Bronchial epithelial cell (primary cell): Measurements from ENCODE around the gene FAM222A. TPM values are rescaled to one million over a fixed set of nuclear protein-coding genes. Genes with fewer than 3 reads are reported as not detected.

Source experiments
- DNase-seq: peaks from one replicate; pipeline ENCODE4 v3.0.0-alpha.2; 2010; ENCODE audit warnings: low read depth
- FAIRE-seq: peaks from 2 replicates; lab custom pipeline; 2011; peaks lifted over from hg19 to GRCh38; lab: Jason Lieb, UNC
- H3K27me3 ChIP-seq: 2 replicates; pipeline ENCODE4 v1.5.1; 2011; ENCODE audit warnings: low read length; ENCODE audit not compliant: control insufficient read depth, insufficient read depth
- H3K36me3 ChIP-seq: 2 replicates; pipeline ENCODE4 v1.5.1; 2011; ENCODE audit warnings: low read length; ENCODE audit not compliant: control insufficient read depth, insufficient read depth
- H3K4me3 ChIP-seq: 2 replicates; pipeline ENCODE4 v1.5.1; 2011; ENCODE audit warnings: mild to moderate bottlenecking, low read depth, low read length, control low read depth
- total RNA-seq: library from RNA; depleted of rRNA; stranded (reverse); fragments of >200 nt; gene quantifications from 2 replicates; pipeline ENCODE4 v1.2.1, GENCODE V29; 2014
- TF ChIP-seq, protein P1 (sequence below): IDR thresholded peaks from 2 replicates; pipeline ENCODE4 v1.5.1; 2011; ENCODE audit warnings: mild to moderate bottlenecking, moderate library complexity, low read length, control low read depth, inconsistent platforms; ENCODE audit not compliant: insufficient read depth, severe bottlenecking

FAM222A gene
- total RNA-seq, 1 donor from 2014 or later, result not detected

DNA sequence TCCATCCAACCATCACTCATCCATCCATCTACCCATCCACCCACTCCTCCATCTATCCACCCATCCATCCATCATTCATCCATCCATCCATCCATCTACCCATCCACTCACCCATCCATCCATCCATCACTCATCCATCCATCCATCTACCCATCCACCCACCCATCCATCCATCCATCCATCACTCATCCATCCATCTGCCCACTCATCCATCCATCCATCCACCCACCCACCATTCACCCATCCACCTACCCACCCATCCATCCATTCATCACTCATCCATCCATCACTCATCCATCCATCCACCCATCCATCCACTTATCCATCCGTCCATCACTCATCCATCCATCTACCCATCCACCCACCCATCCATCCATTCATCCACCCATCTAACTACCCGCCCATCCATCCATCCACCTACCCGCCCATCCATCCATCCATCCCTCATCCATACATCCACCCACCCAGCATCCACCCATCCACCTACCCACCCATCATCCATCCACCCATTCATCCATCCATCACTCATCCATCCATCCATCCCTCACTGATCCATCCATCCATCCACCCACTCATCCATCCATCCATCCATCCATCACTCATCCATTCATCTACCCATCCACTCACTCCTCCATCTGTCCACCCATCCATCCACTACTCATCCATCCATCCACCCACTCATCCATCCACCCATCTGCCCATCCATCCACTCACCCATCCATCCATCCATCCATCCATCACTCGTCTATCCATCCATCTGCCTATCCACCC is 95.4 kb downstream of the FAM222A start:
- H3K4me3 ChIP-seq, result no peak overlapping the region
- DNase-seq, result no peak
- TF ChIP-seq, protein P1, sequence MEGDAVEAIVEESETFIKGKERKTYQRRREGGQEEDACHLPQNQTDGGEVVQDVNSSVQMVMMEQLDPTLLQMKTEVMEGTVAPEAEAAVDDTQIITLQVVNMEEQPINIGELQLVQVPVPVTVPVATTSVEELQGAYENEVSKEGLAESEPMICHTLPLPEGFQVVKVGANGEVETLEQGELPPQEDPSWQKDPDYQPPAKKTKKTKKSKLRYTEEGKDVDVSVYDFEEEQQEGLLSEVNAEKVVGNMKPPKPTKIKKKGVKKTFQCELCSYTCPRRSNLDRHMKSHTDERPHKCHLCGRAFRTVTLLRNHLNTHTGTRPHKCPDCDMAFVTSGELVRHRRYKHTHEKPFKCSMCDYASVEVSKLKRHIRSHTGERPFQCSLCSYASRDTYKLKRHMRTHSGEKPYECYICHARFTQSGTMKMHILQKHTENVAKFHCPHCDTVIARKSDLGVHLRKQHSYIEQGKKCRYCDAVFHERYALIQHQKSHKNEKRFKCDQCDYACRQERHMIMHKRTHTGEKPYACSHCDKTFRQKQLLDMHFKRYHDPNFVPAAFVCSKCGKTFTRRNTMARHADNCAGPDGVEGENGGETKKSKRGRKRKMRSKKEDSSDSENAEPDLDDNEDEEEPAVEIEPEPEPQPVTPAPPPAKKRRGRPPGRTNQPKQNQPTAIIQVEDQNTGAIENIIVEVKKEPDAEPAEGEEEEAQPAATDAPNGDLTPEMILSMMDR, result no peak
- no peaks in the 10 kb centered on the region for H3K36me3 ChIP-seq
- H3K27me3 ChIP-seq, result no peaks in the 10 kb centered on the region
- peak; percentile 28 for FAIRE-seq

DNA sequence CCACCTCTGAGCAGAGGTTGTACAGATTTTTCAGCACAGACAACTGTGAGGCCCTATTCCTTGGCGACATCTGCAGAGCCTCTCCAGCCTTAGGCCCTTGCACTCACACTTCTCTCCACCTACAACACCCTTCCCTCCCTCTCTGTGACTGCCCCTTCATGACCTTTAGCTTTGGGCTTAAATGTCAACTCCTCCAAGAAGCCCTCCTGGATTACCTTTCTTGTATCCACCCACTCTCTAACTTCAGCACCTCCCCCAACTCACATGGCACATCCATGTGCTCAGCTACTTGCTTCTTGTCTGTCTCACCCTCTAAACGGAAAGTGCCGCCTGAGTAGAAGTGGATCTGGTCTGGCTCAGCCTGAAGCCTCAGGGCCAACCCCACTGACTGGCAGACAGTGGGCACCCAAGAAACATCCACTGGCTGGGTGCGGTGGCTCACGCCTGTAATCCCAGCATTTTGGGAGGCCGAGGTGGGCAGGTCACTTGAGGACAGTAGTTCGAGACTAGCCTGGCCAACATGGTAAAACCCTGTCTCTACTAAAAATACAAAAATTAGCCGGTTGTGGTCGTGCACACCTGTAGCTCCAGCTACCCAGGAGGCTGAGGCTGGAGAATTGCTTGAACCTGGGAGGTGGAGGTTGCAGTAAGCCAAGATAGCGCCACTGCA is 97.5 kb downstream of the FAM222A start:
- DNase-seq (no peak), FAIRE-seq (no peak)
- Histone ChIP-seq H3K27me3 (no peaks in the 10 kb centered on the region), H3K4me3 (no peak overlapping the region), H3K36me3 (no peaks in the 10 kb centered on the region)
- TF ChIP-seq, protein P1, result no peak

DNA sequence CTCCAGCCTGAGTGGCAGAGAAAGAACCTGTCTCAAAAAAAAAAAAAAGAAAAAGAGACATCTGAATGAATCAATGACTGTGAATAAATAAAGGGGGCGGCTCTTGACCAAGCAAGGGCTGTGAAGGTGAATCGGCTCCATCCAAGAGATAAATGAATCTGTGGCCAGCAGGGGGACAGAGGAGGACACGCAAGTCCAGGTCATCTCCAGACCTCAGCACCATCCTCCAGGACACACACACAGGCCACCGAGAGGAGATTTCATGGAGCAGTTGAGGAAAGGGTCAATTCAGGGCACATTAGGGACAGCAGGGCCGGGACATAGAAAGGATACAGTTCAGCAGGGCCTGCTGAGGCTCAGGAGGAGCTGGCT is 98.0 kb downstream of the FAM222A start:
- H3K4me3 ChIP-seq, result no peak overlapping the region
- no peak for DNase-seq
- H3K36me3 ChIP-seq, result no peaks in the 10 kb centered on the region
- FAIRE-seq, result no peak
- TF ChIP-seq, protein P1, result no peak
- no peaks in the 10 kb centered on the region for H3K27me3 ChIP-seq

DNA sequence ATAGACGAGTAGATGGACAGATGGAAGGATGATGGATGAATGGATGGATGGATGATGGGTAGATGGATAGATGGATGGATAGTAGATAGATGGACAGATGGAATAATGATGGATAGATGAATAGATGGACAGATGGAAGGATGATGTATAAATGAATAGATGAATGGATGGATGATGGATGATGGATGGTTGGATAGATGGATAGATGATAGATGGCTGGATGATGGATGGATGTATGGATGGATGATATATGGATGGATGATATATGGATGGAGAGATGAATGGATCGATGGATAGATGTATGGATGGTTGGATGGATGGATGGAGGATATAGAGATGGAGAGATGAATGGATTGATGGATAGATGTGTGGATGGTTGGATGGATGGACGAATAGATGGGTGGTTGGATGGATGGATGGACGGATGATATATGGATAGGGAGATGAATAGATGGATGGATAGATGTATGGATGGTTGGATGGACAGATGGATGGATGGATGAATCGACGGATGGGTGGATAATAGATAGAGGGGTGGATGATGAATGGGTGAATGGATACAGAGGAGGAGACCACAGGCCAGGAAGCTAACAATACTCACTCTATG is 100.3 kb downstream of the FAM222A start:
- DNase-seq (no peak), FAIRE-seq (peak; percentile 18)
- Histone ChIP-seq H3K27me3 (no peaks in the 10 kb centered on the region), H3K36me3 (no peaks in the 10 kb centered on the region), H3K4me3 (no peak overlapping the region)
- TF ChIP-seq, protein P1, result no peak

DNA sequence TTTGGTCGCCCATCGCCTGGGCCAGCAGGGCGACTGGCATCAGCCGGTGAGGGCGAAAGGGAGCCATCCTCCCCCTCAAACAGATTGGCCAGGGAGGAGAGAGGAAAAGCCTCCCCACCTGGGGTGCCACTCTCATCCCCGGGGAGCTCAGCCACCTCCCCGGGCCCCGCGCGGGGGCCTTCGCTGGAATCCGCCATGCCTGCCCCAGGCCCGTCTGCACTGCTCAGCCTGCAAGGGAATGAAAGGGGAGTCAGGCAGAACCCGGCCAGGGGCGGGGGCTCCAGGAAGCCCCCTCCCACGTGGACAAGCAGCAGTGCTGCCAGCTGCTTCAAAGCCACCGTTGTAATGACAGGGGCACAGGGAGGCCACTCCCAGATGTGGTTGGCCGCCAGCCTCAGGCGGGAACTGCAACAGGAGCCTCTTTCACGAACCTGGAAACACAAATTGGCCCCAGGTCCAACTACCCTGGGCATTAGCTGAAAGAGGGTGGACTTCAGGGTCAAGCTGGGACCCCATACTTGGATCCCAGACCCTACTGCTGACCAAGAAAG is 101.0 kb downstream of the FAM222A start:
- Histone ChIP-seq H3K4me3 (no peak overlapping the region), H3K27me3 (no peaks in the 10 kb centered on the region), H3K36me3 (no peaks in the 10 kb centered on the region)
- DNase-seq (no peak), FAIRE-seq (no peak)
- TF ChIP-seq, protein P1, result no peak
